Common myeloid progenitor, CD34-positive (primary cell): Measurements from ENCODE around the gene DOCK2.

Experiments used
- CTCF ChIA-PET: fragments of 350-600 bp; sonication (Branson Sonifier 250); formaldehyde crosslinking; loops from one replicate; lab custom pipeline; 2021; ENCODE audit warnings: antibody characterized with exemption; lab: Charles Lee
- POLR2A ChIA-PET: fragments of 350-600 bp; sonication (Branson Sonifier 250); formaldehyde crosslinking; loops from one replicate; lab custom pipeline; 2021; ENCODE audit warnings: antibody characterized with exemption; lab: Charles Lee
- DNase-seq, 3 donors: peaks; one replicate each; pipeline versions ENCODE4 v3.0.0 to v3.0.0-alpha.2; 2013
- H3K27ac ChIP-seq, 2 experiments: 1 replicate in 1 of 2; 2 replicates in 1 of 2; pipeline ENCODE4 v1.7.0; 2013; ENCODE audit warnings: inconsistent platforms in 2 of 2, low read length in 2 of 2, mild to moderate bottlenecking in 2 of 2, low read depth in 1 of 2, moderate library complexity in 1 of 2; ENCODE audit not compliant: severe bottlenecking in 2 of 2, insufficient read depth in 1 of 2, poor library complexity in 1 of 2
- H3K27me3 ChIP-seq, 5 experiments: replicated peaks in 2 of 5; 1 replicate in 3 of 5; 2 replicates in 2 of 5; pipeline versions ENCODE4 v1.6.1 to v1.7.0; 2013; ENCODE audit warnings: low read length in 4 of 5, mild to moderate bottlenecking in 2 of 5, moderate library complexity in 2 of 5, inconsistent platforms in 1 of 5; ENCODE audit not compliant: insufficient read depth in 5 of 5, control insufficient read depth in 4 of 5
- H3K36me3 ChIP-seq, 4 experiments: 1 replicate in 2 of 4; 2 replicates in 2 of 4; pipeline versions ENCODE4 v1.6.1 to v1.7.0; 2013; ENCODE audit warnings: low read length in 3 of 4, control low read depth in 1 of 4, mild to moderate bottlenecking in 1 of 4; ENCODE audit not compliant: control insufficient read depth in 4 of 4, insufficient read depth in 4 of 4
- H3K4me1 ChIP-seq, 4 experiments: 1 replicate in 3 of 4; 2 replicates in 1 of 4; pipeline versions ENCODE4 v1.6.1 to v1.7.1; 2013; ENCODE audit warnings: low read length in 3 of 4, mild to moderate bottlenecking in 3 of 4, control low read depth in 1 of 4, inconsistent platforms in 1 of 4, moderate library complexity in 1 of 4; ENCODE audit not compliant: control insufficient read depth in 4 of 4, insufficient read depth in 4 of 4; ENCODE audit errors: control extremely low read depth in 1 of 4
- H3K4me3 ChIP-seq, 7 experiments: 1 replicate in 4 of 7; 2 replicates in 3 of 7; pipeline versions ENCODE4 v1.5.1 to v1.7.0; 2013; ENCODE audit warnings: mild to moderate bottlenecking in 7 of 7, low read length in 6 of 7, moderate library complexity in 6 of 7, inconsistent platforms in 2 of 7, low read depth in 2 of 7, control low read depth in 1 of 7; ENCODE audit not compliant: insufficient read depth in 4 of 7, control insufficient read depth in 1 of 7; ENCODE audit errors: extremely low read depth in 1 of 7
- H3K9me3 ChIP-seq, 5 experiments: 1 replicate in 4 of 5; 2 replicates in 1 of 5; pipeline versions ENCODE4 v1.6.1 to v1.7.1; 2013; ENCODE audit warnings: low read length in 4 of 5, mild to moderate bottlenecking in 2 of 5, inconsistent platforms in 1 of 5, low read depth in 1 of 5, moderate library complexity in 1 of 5; ENCODE audit not compliant: control insufficient read depth in 4 of 5, insufficient read depth in 2 of 5; ENCODE audit errors: control extremely low read depth in 1 of 5
- WGBS: methylation state at CpG from one replicate; pipeline ENCODE4 v1.1.5; 2013; ENCODE audit not compliant: insufficient coverage; 5-methylcytosine and 5-hydroxymethylcytosine counted together

DOCK2 gene

GRCh38 chr5:170132269-170132975, 495.3 kb downstream of the DOCK2 start:
- no peaks in the 10 kb centered on the region for H3K4me1 ChIP-seq
- DNase-seq = no peak
- H3K9me3 ChIP-seq = peaks cover 0 to 4% (median 0%) of the 10 kb centered on the region in 5 experiments
- H3K27ac ChIP-seq = no peak overlapping the region
- 67% methylated on average over 4 of the region's 4 CpGs for WGBS
- CTCF ChIA-PET = interaction anchor here (0.9 kb wide), 1 partner anchor 52 kb away, joined by 3 read pairs; no protein-coding TSS in a partner anchor
- no peaks in the 10 kb centered on the region for H3K27me3 ChIP-seq
- no peak overlapping the region for H3K4me3 ChIP-seq
- no peaks in the 10 kb centered on the region for H3K36me3 ChIP-seq
- POLR2A ChIA-PET = no interaction called here
